Upper lobe of right lung (tissue), 1 donor: ENCODE results near the gene RHOBTB3. TPM values are rescaled to one million over a fixed set of nuclear protein-coding genes. Genes with fewer than 3 reads are reported as not detected.

ENCODE experiments used
- ATAC-seq: fragments of 200-7000 bp; cut with Tn5 transposase; one replicate; pipeline ENCODE4 v1.9.1; 2020; ENCODE audit warnings: mild to moderate bottlenecking, moderate library complexity
- DNase-seq: peaks from one replicate; pipeline ENCODE4 v3.0.0-alpha.2; 2020
- H3K27ac ChIP-seq: fragments of 200-600 bp; one replicate; pipeline ENCODE4 v1.8.0; 2022
- H3K27me3 ChIP-seq: fragments of 200-600 bp; one replicate; pipeline ENCODE4 v1.8.0; 2022; ENCODE audit warnings: mild to moderate bottlenecking
- H3K36me3 ChIP-seq: fragments of 200-600 bp; one replicate; pipeline ENCODE4 v1.8.0; 2022
- H3K4me1 ChIP-seq: fragments of 200-600 bp; one replicate; pipeline ENCODE4 v1.8.0; 2022
- H3K4me3 ChIP-seq: fragments of 200-600 bp; one replicate; pipeline ENCODE4 v1.8.0; 2022; ENCODE audit warnings: mild to moderate bottlenecking
- H3K9me3 ChIP-seq: fragments of 200-600 bp; one replicate; pipeline ENCODE4 v1.8.0; 2022
- intact Hi-C: fragments of 100-400 bp; cut with DNase I; formaldehyde crosslinking; loops from one replicate; pipeline ENCODE4 v1.11.0; 2022
- total RNA-seq: library from RNA; stranded (reverse); fragmentation: NEBNext Ultra II Directional; extraction: Animal tissue kit (Norgen Biotek cat#: 25700); gene quantifications from one replicate; pipeline ENCODE4 v1.2.1, GENCODE V29; 2021
- TF ChIP-seq, protein P1 (sequence below): fragments of 200-600 bp; IDR thresholded peaks from one replicate; pipeline ENCODE4 v1.8.0; 2022; ENCODE audit warnings: antibody characterized with exemption
- donor health status: DM: no; HTN: yes; CAD: no; lungs with severe emphysema.

Gene RHOBTB3
- total RNA-seq, 1 donor from 2014 or later: 54.2 TPM

- Histone ChIP-seq H3K4me1 (peaks cover 56% of the 10 kb centered on the region), H3K4me3 (peak overlapping the region; percentile 92), H3K9me3 (no peaks in the 10 kb centered on the region), H3K27me3 (no peaks in the 10 kb centered on the region), H3K27ac (peak overlapping the region; percentile 63), H3K36me3 (peaks cover 31% of the 10 kb centered on the region)
- TF ChIP-seq, protein P1, sequence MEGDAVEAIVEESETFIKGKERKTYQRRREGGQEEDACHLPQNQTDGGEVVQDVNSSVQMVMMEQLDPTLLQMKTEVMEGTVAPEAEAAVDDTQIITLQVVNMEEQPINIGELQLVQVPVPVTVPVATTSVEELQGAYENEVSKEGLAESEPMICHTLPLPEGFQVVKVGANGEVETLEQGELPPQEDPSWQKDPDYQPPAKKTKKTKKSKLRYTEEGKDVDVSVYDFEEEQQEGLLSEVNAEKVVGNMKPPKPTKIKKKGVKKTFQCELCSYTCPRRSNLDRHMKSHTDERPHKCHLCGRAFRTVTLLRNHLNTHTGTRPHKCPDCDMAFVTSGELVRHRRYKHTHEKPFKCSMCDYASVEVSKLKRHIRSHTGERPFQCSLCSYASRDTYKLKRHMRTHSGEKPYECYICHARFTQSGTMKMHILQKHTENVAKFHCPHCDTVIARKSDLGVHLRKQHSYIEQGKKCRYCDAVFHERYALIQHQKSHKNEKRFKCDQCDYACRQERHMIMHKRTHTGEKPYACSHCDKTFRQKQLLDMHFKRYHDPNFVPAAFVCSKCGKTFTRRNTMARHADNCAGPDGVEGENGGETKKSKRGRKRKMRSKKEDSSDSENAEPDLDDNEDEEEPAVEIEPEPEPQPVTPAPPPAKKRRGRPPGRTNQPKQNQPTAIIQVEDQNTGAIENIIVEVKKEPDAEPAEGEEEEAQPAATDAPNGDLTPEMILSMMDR: no peak
- intact Hi-C loops: no loop called here
- DNase-seq (no peak), ATAC-seq (peak; percentile 81)
These were observed 87.3 kb downstream of the RHOBTB3 start for GRCh38 chr5:95818181-95819147.

DNA sequence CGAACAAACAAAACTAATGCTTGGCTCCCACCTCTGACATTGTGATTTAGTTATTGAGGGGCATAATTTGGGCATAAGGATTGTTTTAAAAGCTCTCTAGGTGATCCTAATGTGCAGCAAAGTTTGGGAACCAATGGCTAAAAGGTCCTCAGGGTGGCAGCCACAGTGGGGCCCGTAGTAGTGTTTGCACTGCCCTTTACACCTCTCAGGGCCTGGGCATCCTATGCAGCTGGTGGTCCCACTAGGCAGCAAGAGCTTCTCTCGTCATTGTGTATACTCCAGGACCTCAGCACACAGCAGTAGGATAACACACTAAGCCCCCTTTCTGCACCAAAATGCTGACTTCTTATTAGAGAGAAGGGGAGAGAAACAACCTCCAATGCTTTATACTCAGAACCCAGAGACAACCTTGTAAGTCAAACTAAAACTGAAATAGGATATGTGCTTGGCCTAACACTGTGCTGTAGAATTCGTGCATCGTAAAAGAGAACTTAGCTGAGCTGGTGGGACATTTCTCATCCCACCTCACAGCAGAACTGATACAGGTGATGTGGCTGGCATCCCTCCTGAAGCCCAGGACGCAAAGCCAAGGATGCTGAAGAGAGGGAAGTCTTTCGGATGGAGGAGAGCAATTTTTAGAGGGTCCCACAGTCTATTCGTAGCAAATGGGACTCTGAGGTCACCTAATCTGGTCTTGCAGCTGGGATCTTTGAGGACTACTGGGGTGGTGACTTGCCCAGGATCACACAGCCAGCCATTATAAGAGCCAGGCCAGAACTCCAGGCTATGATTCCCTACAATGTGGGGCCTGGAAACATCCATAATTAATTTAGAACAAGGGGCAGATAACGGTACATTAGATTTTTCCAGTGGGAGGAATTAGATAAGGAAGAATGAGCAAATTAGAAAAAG is 90.2 kb downstream of the RHOBTB3 start:
- Histone ChIP-seq H3K4me1 (peaks cover 70% of the 10 kb centered on the region), H3K4me3 (peak overlapping the region; percentile 92)
- no peak for ATAC-seq

DNA sequence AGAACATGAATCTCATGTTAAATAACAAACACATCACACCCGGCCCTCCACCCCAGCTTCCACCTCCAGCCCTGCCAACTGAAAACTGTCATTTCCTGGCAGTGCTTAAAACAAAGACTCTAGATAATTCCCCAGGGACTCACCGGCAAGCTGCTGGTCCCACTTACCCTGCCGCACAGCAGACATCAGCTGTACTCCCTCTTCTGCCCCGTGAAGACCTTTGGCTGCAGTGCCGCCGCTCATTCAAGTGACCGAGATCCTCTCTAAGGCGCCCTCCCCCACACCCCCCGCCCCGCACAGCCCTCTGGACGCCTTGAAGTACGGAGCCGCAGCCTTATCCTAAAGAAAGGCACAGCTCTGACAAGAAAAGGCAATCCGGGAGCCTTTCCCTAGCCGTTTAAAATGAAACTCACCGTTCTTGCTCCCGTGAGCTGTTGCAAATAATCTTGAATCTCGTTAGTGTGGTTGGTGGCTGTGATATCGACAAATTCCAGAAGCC is 91.0 kb downstream of the RHOBTB3 start:
- ATAC-seq (peak; percentile 65), DNase-seq (peak; percentile 82)
- H3K4me1 ChIP-seq: peaks cover 66% of the 10 kb centered on the region
- no peaks in the 10 kb centered on the region for H3K36me3 ChIP-seq
- peak overlapping the region; percentile 91 for H3K27ac ChIP-seq
- no peaks in the 10 kb centered on the region for H3K27me3 ChIP-seq
- intact Hi-C loops: no loop called here
- peak overlapping the region; percentile 92 for H3K4me3 ChIP-seq
- TF ChIP-seq, protein P1: no peak
- H3K9me3 ChIP-seq: no peaks in the 10 kb centered on the region

More for the DNA sequence above, 90.2 kb downstream of the RHOBTB3 start:
- TF ChIP-seq, protein P1: no peak
- H3K36me3 ChIP-seq: peaks cover 2% of the 10 kb centered on the region
- peak overlapping the region; percentile 91 for H3K27ac ChIP-seq
- no peaks in the 10 kb centered on the region for H3K27me3 ChIP-seq
- H3K9me3 ChIP-seq: no peaks in the 10 kb centered on the region
- no peak for DNase-seq
- intact Hi-C loops: no loop called here

- TF ChIP-seq, protein P1: no peak
These were observed 91.5 kb downstream of the RHOBTB3 start, which contains the start of gene GLRX for GRCh38 chr5:95822542-95823181. Gene GLRX, minus strand, starts transcription at chr5:95822726. Its CDS starts 64 bp downstream, at chr5:95822662.

GRCh38 chr5:95823218-95823737 is 92.1 kb downstream of the RHOBTB3 start:
- Histone ChIP-seq H3K4me3 (peak overlapping the region; percentile 92), H3K27ac (peak overlapping the region; percentile 91), H3K4me1 (peaks cover 54% of the 10 kb centered on the region), H3K9me3 (no peaks in the 10 kb centered on the region), H3K36me3 (no peaks in the 10 kb centered on the region), H3K27me3 (no peaks in the 10 kb centered on the region)
- ATAC-seq (no peak), DNase-seq (no peak)
- TF ChIP-seq, protein P1: no peak
- intact Hi-C loops: no loop called here

More at GRCh38 chr5:95822542-95823181, 91.5 kb downstream of the RHOBTB3 start, which contains the start of gene GLRX:
- Histone ChIP-seq H3K4me1 (peaks cover 60% of the 10 kb centered on the region), H3K27ac (peak within 1 kb of the TSS; percentile 91), H3K9me3 (no peaks in the 10 kb centered on the region), H3K27me3 (no peaks in the 10 kb centered on the region), H3K36me3 (no peaks in the 10 kb centered on the region), H3K4me3 (peak within 1 kb of the TSS; percentile 92)
- intact Hi-C loops: no loop called here
- ATAC-seq: peak; percentile 70
- peak; percentile 77 for DNase-seq
